ENCODE measurements around the gene GSDME. TPM values are rescaled to one million over a fixed set of nuclear protein-coding genes. Genes with fewer than 3 reads are reported as not detected.

The GSDME gene
- total and polyA plus RNA-seq, 10 of the 15 experiments (the other 5 are each of a cell fraction or from before 2014, with no cell fraction given), result 23.7 to 245 (median 128) TPM

Other genes starting within 250 kb of the GSDME start
- gene PALS2, start 184.0 kb downstream of the GSDME start, total RNA-seq (2014; rRNA removed), result 10.7 and 15.0 TPM in 2 replicates
- 23.2 and 24.7 TPM in 2 replicates for gene PALS2, start 184.0 kb downstream of the GSDME start, total RNA-seq (2014; rRNA removed; fragmentation: Illumina TruSeq; extraction: Trizol)
- gene PALS2, start 184.0 kb downstream of the GSDME start, total RNA-seq (2021), result 45.3 and 53.5 TPM in 2 replicates
- 19.3 and 26.6 TPM in 2 replicates for gene PALS2, start 184.0 kb downstream of the GSDME start, polyA plus RNA-seq (2011; rRNA removed)
- gene PALS2, start 184.0 kb downstream of the GSDME start, polyA plus RNA-seq (2014; fragmentation: Illumina TruSeq; extraction: Trizol), result 27.2 and 39.6 TPM in 2 replicates
- 10 to 100 TPM; 15.2 to 21.6 TPM for gene PALS2, start 184.0 kb downstream of the GSDME start, polyA plus RNA-seq (2014; fragmentation: Nextera tagmentation; extraction: Ambion mirVana)
- gene PALS2, start 184.0 kb downstream of the GSDME start, polyA plus RNA-seq (2014; rRNA removed), result 17.5 and 18.6 TPM in 2 replicates
- gene PALS2, start 184.0 kb downstream of the GSDME start, polyA plus RNA-seq (2016; fragmentation: Nextera tagmentation; extraction: Ambion mirVana), result 10 to 100 TPM; 19.6 to 20.6 TPM
- gene OSBPL3, start 222.7 kb upstream of the GSDME start, total RNA-seq (2014; rRNA removed), result 26.3 and 29.3 TPM in 2 replicates
- 27.8 and 28.2 TPM in 2 replicates for gene OSBPL3, start 222.7 kb upstream of the GSDME start, total RNA-seq (2014; rRNA removed; fragmentation: Illumina TruSeq; extraction: Trizol)
- gene OSBPL3, start 222.7 kb upstream of the GSDME start, total RNA-seq (2021), result 34.0 and 46.6 TPM in 2 replicates
- 26.1 and 28.0 TPM in 2 replicates for gene OSBPL3, start 222.7 kb upstream of the GSDME start, polyA plus RNA-seq (2011; rRNA removed)
- 23.3 and 26.6 TPM in 2 replicates for gene OSBPL3, start 222.7 kb upstream of the GSDME start, polyA plus RNA-seq (2014; fragmentation: Illumina TruSeq; extraction: Trizol)
- 10 to 100 TPM in 1 of 2 experiments, 1 to 10 TPM in 1; 6.1 to 15.2 TPM for gene OSBPL3, start 222.7 kb upstream of the GSDME start, polyA plus RNA-seq (2014; fragmentation: Nextera tagmentation; extraction: Ambion mirVana)
- gene OSBPL3, start 222.7 kb upstream of the GSDME start, polyA plus RNA-seq (2014; rRNA removed), result 24.2 and 28.1 TPM in 2 replicates
- 10 to 100 TPM; 33.3 to 38.1 TPM for gene OSBPL3, start 222.7 kb upstream of the GSDME start, polyA plus RNA-seq (2016; fragmentation: Nextera tagmentation; extraction: Ambion mirVana)